HepG2 (cell line): ENCODE measurements around the gene ACSL6. TPM values are rescaled to one million over a fixed set of nuclear protein-coding genes. Genes with fewer than 3 reads are reported as not detected.

ENCODE experiments used
- DBP ChIP-seq: sonication (generic); formaldehyde crosslinking; IDR thresholded peaks from 2 replicates; pipeline ENCODE4 v1.4.0; 2020; ENCODE audit warnings: missing genetic modification reagents; ENCODE audit errors: not compliant biosample characterization
- EEA1 ChIP-seq: sonication (generic); formaldehyde crosslinking; IDR thresholded peaks from 2 replicates; pipeline ENCODE4 v1.5.1; 2020; ENCODE audit warnings: mild to moderate bottlenecking, missing genetic modification reagents, borderline replicate concordance
- EP300 ChIP-seq, 3 experiments: sonication (generic) in 1 of 3; formaldehyde crosslinking in 1 of 3; IDR thresholded peaks; 2 replicates each; pipeline versions ENCODE4 v1.5.1 to v1.6.1; 2011 to 2020; ENCODE audit warnings: low read depth in 2 of 3, low read length in 2 of 3, borderline replicate concordance in 1 of 3, improper control_type of control experiment in 1 of 3, mild to moderate bottlenecking in 1 of 3, missing genetic modification reagents in 1 of 3, moderate library complexity in 1 of 3
- FLYWCH1 ChIP-seq: sonication (generic); formaldehyde crosslinking; IDR thresholded peaks from 2 replicates; pipeline ENCODE4 v1.8.1; 2023; ENCODE audit warnings: mild to moderate bottlenecking, missing genetic modification reagents
- FOXA1 ChIP-seq, 2 experiments: fragments of 450-650 bp in 1 of 2; sonication (generic) in 1 of 2; formaldehyde crosslinking in 1 of 2; IDR thresholded peaks; 2 replicates each; pipeline versions ENCODE4 v1.4.0 to v1.6.1; 2016 to 2020; ENCODE audit warnings: missing genetic modification reagents in 1 of 2
- IKZF5 ChIP-seq: IDR thresholded peaks from 2 replicates; pipeline ENCODE4 v1.6.1; 2018; ENCODE audit warnings: missing genetic modification reagents, mild to moderate bottlenecking, missing compliant biosample characterization
- MIER2 ChIP-seq: IDR thresholded peaks from 2 replicates; pipeline ENCODE4 v1.6.1; 2016; ENCODE audit warnings: missing biosample characterization, missing genetic modification reagents
- PBX2 ChIP-seq: IDR thresholded peaks from 2 replicates; pipeline ENCODE4 v1.6.1; 2016; ENCODE audit warnings: control low read depth
- RELA ChIP-seq: sonication (generic); formaldehyde crosslinking; IDR thresholded peaks from 2 replicates; pipeline ENCODE4 v1.4.0; 2020; ENCODE audit warnings: missing genetic modification reagents
- SOX5 ChIP-seq: IDR thresholded peaks from 2 replicates; pipeline ENCODE4 v1.6.1; 2016; ENCODE audit warnings: borderline replicate concordance
- TGIF2 ChIP-seq: IDR thresholded peaks from 2 replicates; pipeline ENCODE4 v1.6.1; 2016; ENCODE audit warnings: control low read depth, missing compliant biosample characterization
- ZHX1 ChIP-seq: sonication (generic); formaldehyde crosslinking; IDR thresholded peaks from 2 replicates; pipeline ENCODE4 v1.8.1; 2022; ENCODE audit warnings: low read depth, mild to moderate bottlenecking, missing genetic modification reagents
- ZNF274 ChIP-seq: sonication (generic); formaldehyde crosslinking; IDR thresholded peaks from 2 replicates; pipeline ENCODE4 v1.5.1; 2020; ENCODE audit warnings: mild to moderate bottlenecking, missing genetic modification reagents
- ZNF33A ChIP-seq: sonication (generic); formaldehyde crosslinking; IDR thresholded peaks from 2 replicates; pipeline ENCODE4 v1.5.1; 2020; ENCODE audit warnings: missing genetic modification reagents, mild to moderate bottlenecking, moderate library complexity, borderline replicate concordance
- ZNF383 ChIP-seq: sonication (generic); formaldehyde crosslinking; IDR thresholded peaks from 2 replicates; pipeline ENCODE4 v1.4.0; 2020; ENCODE audit warnings: missing genetic modification reagents, mild to moderate bottlenecking, borderline replicate concordance
- ZNF567 ChIP-seq: sonication (generic); formaldehyde crosslinking; IDR thresholded peaks from 2 replicates; pipeline ENCODE4 v1.8.1; 2023; ENCODE audit warnings: mild to moderate bottlenecking, missing genetic modification reagents, borderline replicate concordance
- ZNF615 ChIP-seq: sonication (generic); formaldehyde crosslinking; IDR thresholded peaks from 2 replicates; pipeline ENCODE4 v1.5.0; 2020; ENCODE audit warnings: mild to moderate bottlenecking, missing genetic modification reagents, borderline replicate concordance
- ZNF709 ChIP-seq: sonication (generic); formaldehyde crosslinking; IDR thresholded peaks from 2 replicates; pipeline ENCODE4 v1.5.0; 2020; ENCODE audit warnings: mild to moderate bottlenecking, missing genetic modification reagents
- polyA plus RNA-seq, 8 experiments: library from polyadenylated mRNA; depleted of rRNA in 3 of 8; stranded (reverse) in 7 of 8; unstranded in 1 of 8; fragments of >200 nt; fragmentation: Illumina TruSeq in 4 of 8; extraction: Trizol in 4 of 8; gene quantifications; 2 replicates each; pipeline versions ENCODE4 v1.2.1 to v1.2.3, GENCODE V29; 2011 to 2016; ENCODE audit warnings: low read depth in 4 of 8, missing spikeins in 1 of 8, mixed read lengths in 1 of 8; ENCODE audit not compliant: insufficient read depth in 1 of 8
- total RNA-seq, 5 experiments: library from RNA; depleted of rRNA; stranded (reverse); fragments of >200 nt; fragmentation: Illumina TruSeq; extraction: Trizol; gene quantifications; 2 replicates each; pipeline ENCODE4 v1.2.3, GENCODE V29; 2016; ENCODE audit warnings: low read depth in 1 of 5
- TF ChIP-seq, protein P1 (sequence below): sonication (generic); formaldehyde crosslinking; IDR thresholded peaks from 2 replicates; pipeline ENCODE4 v1.8.1; 2023; ENCODE audit warnings: missing genetic modification reagents, inconsistent platforms, borderline replicate concordance
- TF ChIP-seq, protein P2 (sequence below): sonication (generic); formaldehyde crosslinking; IDR thresholded peaks from 2 replicates; pipeline ENCODE4 v1.5.1; 2020; ENCODE audit warnings: mild to moderate bottlenecking, missing genetic modification reagents, moderate library complexity

The ACSL6 gene
- total and polyA plus RNA-seq, 2 of the 13 experiments (the other 11 are each of a cell fraction or from before 2014, with no cell fraction given): 3.7 to 3.8 TPM

- TF ChIP-seq ZNF274 (CRISPR knock-in tag): no peak
- no peak for TF ChIP-seq EP300 (IDR thresholded peaks at IDR 0.05; ENCODE audit: low read depth in 2 of 2, low read length in 2 of 2)
- TF ChIP-seq EP300 (CRISPR knock-in tag; IDR thresholded peaks at IDR 0.05; ENCODE audit: borderline replicate concordance): no peak
- TF ChIP-seq ZNF615: no peak
- TF ChIP-seq DBP (CRISPR knock-in tag): no peak
- TF ChIP-seq PBX2 (CRISPR knock-in tag): no peak
- TF ChIP-seq ZHX1: no peak
- TF ChIP-seq MIER2: peak; percentile 99
- peak; percentile 74; the same call in 1 of the 2 replicates for TF ChIP-seq IKZF5 (CRISPR knock-in tag)
- TF ChIP-seq ZNF567 (CRISPR knock-in tag): no peak
- no peak for TF ChIP-seq RELA
- peak; percentile 19; the same call in 1 of the 2 replicates for TF ChIP-seq SOX5 (CRISPR knock-in tag)
- TF ChIP-seq, protein P1, sequence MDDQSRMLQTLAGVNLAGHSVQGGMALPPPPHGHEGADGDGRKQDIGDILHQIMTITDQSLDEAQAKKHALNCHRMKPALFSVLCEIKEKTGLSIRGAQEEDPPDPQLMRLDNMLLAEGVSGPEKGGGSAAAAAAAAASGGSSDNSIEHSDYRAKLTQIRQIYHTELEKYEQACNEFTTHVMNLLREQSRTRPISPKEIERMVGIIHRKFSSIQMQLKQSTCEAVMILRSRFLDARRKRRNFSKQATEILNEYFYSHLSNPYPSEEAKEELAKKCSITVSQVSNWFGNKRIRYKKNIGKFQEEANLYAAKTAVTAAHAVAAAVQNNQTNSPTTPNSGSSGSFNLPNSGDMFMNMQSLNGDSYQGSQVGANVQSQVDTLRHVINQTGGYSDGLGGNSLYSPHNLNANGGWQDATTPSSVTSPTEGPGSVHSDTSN (CRISPR knock-in tag): no peak
- no peak for TF ChIP-seq ZNF383 (CRISPR knock-in tag)
- TF ChIP-seq ZNF33A (CRISPR knock-in tag): no peak
- TF ChIP-seq, protein P2, sequence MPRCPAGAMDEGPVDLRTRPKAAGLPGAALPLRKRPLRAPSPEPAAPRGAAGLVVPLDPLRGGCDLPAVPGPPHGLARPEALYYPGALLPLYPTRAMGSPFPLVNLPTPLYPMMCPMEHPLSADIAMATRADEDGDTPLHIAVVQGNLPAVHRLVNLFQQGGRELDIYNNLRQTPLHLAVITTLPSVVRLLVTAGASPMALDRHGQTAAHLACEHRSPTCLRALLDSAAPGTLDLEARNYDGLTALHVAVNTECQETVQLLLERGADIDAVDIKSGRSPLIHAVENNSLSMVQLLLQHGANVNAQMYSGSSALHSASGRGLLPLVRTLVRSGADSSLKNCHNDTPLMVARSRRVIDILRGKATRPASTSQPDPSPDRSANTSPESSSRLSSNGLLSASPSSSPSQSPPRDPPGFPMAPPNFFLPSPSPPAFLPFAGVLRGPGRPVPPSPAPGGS: no peak
- peak; percentile 71; the same call in 1 of the 2 replicates for TF ChIP-seq ZNF709 (CRISPR knock-in tag)
- peak; percentile 94 for TF ChIP-seq TGIF2 (CRISPR knock-in tag)
- TF ChIP-seq EEA1 (CRISPR knock-in tag): no peak
- TF ChIP-seq FOXA1 (IDR thresholded peaks at IDR 0.05): no peak
- TF ChIP-seq FOXA1 (CRISPR knock-in tag; IDR thresholded peaks at IDR 0.05): no peak
- no peak for TF ChIP-seq FLYWCH1
These were observed 1.0 kb upstream of the ACSL6 start (continued) for GRCh38 chr5:132012371-132013005.
